ENCODE measurements around the gene BICDL1.

Gene BICDL1

DNA sequence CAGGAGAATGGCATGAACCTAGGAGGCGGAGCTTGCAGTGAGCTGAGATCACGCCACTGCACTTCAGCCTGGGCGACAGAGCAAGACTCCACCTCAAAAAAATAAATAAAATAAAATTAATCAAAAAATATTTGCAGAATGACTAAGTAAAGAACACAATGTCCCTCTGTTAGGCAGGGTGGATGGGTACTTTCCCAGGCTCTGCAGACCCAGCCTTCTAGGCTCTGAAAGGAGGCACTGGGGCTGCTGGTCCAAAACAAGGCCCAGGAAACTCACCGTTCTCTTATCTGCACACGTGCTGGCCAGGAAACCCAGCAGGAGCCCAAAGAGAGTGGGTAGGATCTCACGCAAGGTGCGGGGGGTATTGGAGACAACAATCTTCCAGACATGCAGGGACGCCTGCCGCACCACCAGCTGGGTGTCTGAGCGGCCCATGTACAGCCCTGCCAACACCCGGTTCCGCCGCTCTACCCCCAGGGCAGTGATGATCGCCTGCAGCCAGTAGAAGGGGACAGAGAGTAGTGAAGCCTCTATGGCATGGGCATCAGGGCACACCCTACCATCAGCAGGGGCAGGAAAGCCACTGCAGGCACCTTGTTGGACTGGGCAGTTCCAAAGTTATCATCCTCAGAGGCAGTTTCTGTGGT, 153.3 kb downstream of the BICDL1 start:
- TF ChIP-seq, protein P1, sequence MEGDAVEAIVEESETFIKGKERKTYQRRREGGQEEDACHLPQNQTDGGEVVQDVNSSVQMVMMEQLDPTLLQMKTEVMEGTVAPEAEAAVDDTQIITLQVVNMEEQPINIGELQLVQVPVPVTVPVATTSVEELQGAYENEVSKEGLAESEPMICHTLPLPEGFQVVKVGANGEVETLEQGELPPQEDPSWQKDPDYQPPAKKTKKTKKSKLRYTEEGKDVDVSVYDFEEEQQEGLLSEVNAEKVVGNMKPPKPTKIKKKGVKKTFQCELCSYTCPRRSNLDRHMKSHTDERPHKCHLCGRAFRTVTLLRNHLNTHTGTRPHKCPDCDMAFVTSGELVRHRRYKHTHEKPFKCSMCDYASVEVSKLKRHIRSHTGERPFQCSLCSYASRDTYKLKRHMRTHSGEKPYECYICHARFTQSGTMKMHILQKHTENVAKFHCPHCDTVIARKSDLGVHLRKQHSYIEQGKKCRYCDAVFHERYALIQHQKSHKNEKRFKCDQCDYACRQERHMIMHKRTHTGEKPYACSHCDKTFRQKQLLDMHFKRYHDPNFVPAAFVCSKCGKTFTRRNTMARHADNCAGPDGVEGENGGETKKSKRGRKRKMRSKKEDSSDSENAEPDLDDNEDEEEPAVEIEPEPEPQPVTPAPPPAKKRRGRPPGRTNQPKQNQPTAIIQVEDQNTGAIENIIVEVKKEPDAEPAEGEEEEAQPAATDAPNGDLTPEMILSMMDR (IDR thresholded peaks at IDR 0.05; ENCODE audit: borderline replicate concordance, insufficient read depth, low read depth, low read length), result no peak
- H3K4me3 ChIP-seq (ENCODE audit: low read depth, low read length), result no peak overlapping the region

All from GM12875 (cell line).